Ramos (cell line): ENCODE results near the gene LYRM4.

Source experiments
- in situ Hi-C: fragments of 300-500 bp; cut with MboI; formaldehyde crosslinking; loops from one replicate; pipeline ENCODE4 v1.14.3; 2022; ENCODE audit warnings: low sequenced_read_pairs; ENCODE audit not compliant: unreplicated experiment

Gene LYRM4

GRCh38 chr6:5151955-5152401, 108.8 kb downstream of the LYRM4 start:
- in situ Hi-C loops, result no loop called here

GRCh38 chr6:5151360-5151954, 109.3 kb downstream of the LYRM4 start:
- in situ Hi-C loops, result no loop called here

- in situ Hi-C loops, result no loop called here
Observed at GRCh38 chr6:5150551-5151075, 110.1 kb downstream of the LYRM4 start.

GRCh38 chr6:5149891-5150290, 110.9 kb downstream of the LYRM4 start:
- in situ Hi-C loops, result loop anchor here (10.0 kb wide), 1 partner anchor 235 kb away; no protein-coding TSS in a partner anchor

- in situ Hi-C loops, result loop anchor here (10.0 kb wide), 1 partner anchor 236 kb away; no protein-coding TSS in a partner anchor
Observed at GRCh38 chr6:5149159-5149704, 111.5 kb downstream of the LYRM4 start.

- in situ Hi-C loops, result loop anchor here (10.0 kb wide), 1 partner anchor 238 kb away; no protein-coding TSS in a partner anchor
Observed at GRCh38 chr6:5146398-5146797, 114.4 kb downstream of the LYRM4 start.

GRCh38 chr6:5143634-5144311, 117.0 kb downstream of the LYRM4 start:
- in situ Hi-C loops, result loop anchor here (10.0 kb wide), 1 partner anchor 241 kb away; no protein-coding TSS in a partner anchor

GRCh38 chr6:5142915-5143314, 117.8 kb downstream of the LYRM4 start:
- in situ Hi-C loops, result loop anchor here (10.0 kb wide), 1 partner anchor 242 kb away; no protein-coding TSS in a partner anchor

GRCh38 chr6:5142131-5142530, 118.6 kb downstream of the LYRM4 start:
- in situ Hi-C loops, result loop anchor here (10.0 kb wide), 1 partner anchor 243 kb away; no protein-coding TSS in a partner anchor

GRCh38 chr6:5141046-5141445, 119.7 kb downstream of the LYRM4 start:
- in situ Hi-C loops, result loop anchor here (10.0 kb wide), 1 partner anchor 244 kb away; no protein-coding TSS in a partner anchor

- in situ Hi-C loops, result loop anchor here (10.0 kb wide), 1 partner anchor 245 kb away; no protein-coding TSS in a partner anchor
Observed at GRCh38 chr6:5139828-5140771, 120.7 kb downstream of the LYRM4 start.

GRCh38 chr6:5138995-5139827, 121.5 kb downstream of the LYRM4 start:
- in situ Hi-C loops, result no loop called here

- in situ Hi-C loops, result no loop called here
Observed at GRCh38 chr6:5136851-5137250, 123.9 kb downstream of the LYRM4 start.

- in situ Hi-C loops, result no loop called here
Observed at GRCh38 chr6:5135788-5136376, 124.9 kb downstream of the LYRM4 start.

- in situ Hi-C loops, result no loop called here
Observed at GRCh38 chr6:5133943-5134342, 126.8 kb downstream of the LYRM4 start.

- in situ Hi-C loops, result no loop called here
Observed at GRCh38 chr6:5132731-5133130, 128.0 kb downstream of the LYRM4 start.

- in situ Hi-C loops, result no loop called here
Observed at GRCh38 chr6:5130135-5130866, 130.4 kb downstream of the LYRM4 start.

GRCh38 chr6:5128351-5128750, 132.4 kb downstream of the LYRM4 start:
- in situ Hi-C loops, result no loop called here
